PC-9 (cell line): Measurements from ENCODE around the gene COL8A2.

Experiments
- CTCF ChIP-seq: fragments of 200-600 bp; sonication (generic); conservative IDR thresholded peaks from 2 replicates; pipeline ENCODE4 v1.6.1; 2017; ENCODE audit warnings: mixed run types, antibody characterized with exemption, mild to moderate bottlenecking, moderate library complexity
- EZH2 ChIP-seq: fragments of 200-600 bp; sonication (generic); IDR thresholded peaks from 2 replicates; pipeline ENCODE4 v1.8.0; 2017; ENCODE audit warnings: antibody characterized with exemption, low read depth

GRCh38 chr1:36116901-36117300 is 8.1 kb downstream of the COL8A2 start:
- TF ChIP-seq CTCF (no peak), EZH2 (no peak)
